Stimulated activated naive CD8-positive, alpha-beta T cell treated with anti-CD3 and anti-CD28 coated beads, Interleukin-15, Interleukin-2, amounts not matched to agents 100 ng/mL and 50 ng/mL, for 24 hours (primary cell): Measurements from ENCODE around the gene C20orf173.

Source experiments
- H3K27ac Mint-ChIP-seq: one replicate; pipeline ENCODE4 v1.8.0; 2021; ENCODE audit warnings: mild to moderate bottlenecking, mixed read lengths
- H3K27me3 Mint-ChIP-seq: one replicate; pipeline ENCODE4 v1.8.0; 2021; ENCODE audit warnings: mixed read lengths
- H3K36me3 Mint-ChIP-seq: one replicate; pipeline ENCODE4 v1.8.0; 2021; ENCODE audit warnings: low read depth, mixed read lengths
- H3K4me1 Mint-ChIP-seq: one replicate; pipeline ENCODE4 v1.8.0; 2021; ENCODE audit warnings: low read depth, mixed read lengths
- H3K4me3 Mint-ChIP-seq: one replicate; pipeline ENCODE4 v1.8.0; 2021; ENCODE audit warnings: mild to moderate bottlenecking, mixed read lengths
- H3K9me3 Mint-ChIP-seq: one replicate; pipeline ENCODE4 v1.8.0; 2021; ENCODE audit warnings: mixed read lengths

Gene C20orf173

GRCh38 chr20:35478804-35479472 is 50.5 kb downstream of the C20orf173 start:
- no peaks in the 10 kb centered on the region for H3K27me3 Mint-ChIP-seq
- H3K4me3 Mint-ChIP-seq: no peak overlapping the region
- H3K9me3 Mint-ChIP-seq: peaks cover 5% of the 10 kb centered on the region
- peaks cover 28% of the 10 kb centered on the region for H3K36me3 Mint-ChIP-seq
- H3K27ac Mint-ChIP-seq: no peak overlapping the region
- no peaks in the 10 kb centered on the region for H3K4me1 Mint-ChIP-seq
